Activated CD8-positive, alpha-beta T cell treated with anti-CD3 and anti-CD28 coated beads for 36 hours (primary cell): ENCODE results near the gene PKNOX2. TPM values are rescaled to one million over a fixed set of nuclear protein-coding genes. Genes with fewer than 3 reads are reported as not detected.

Experiments used
- ATAC-seq: fragments of 200-7000 bp; cut with Tn5 transposase; one replicate; pipeline ENCODE4 v1.10.0; 2021; ENCODE audit warnings: mild to moderate bottlenecking, moderate library complexity
- CTCF ChIA-PET: fragments of 350-600 bp; sonication (Branson Sonifier 250); formaldehyde crosslinking; loops from one replicate; lab custom pipeline; 2021; ENCODE audit warnings: antibody characterized with exemption; lab: Charles Lee
- POLR2A ChIA-PET: fragments of 350-600 bp; sonication (Branson Sonifier 250); formaldehyde crosslinking; loops from one replicate; lab custom pipeline; 2021; ENCODE audit warnings: antibody characterized with exemption; lab: Charles Lee
- DNase-seq: peaks from one replicate; pipeline ENCODE4 v3.0.0-alpha.2; 2020
- H3K27ac Mint-ChIP-seq: one replicate; pipeline ENCODE4 v1.8.0; 2021; ENCODE audit warnings: mild to moderate bottlenecking, mixed read lengths
- H3K27me3 Mint-ChIP-seq: one replicate; pipeline ENCODE4 v1.8.0; 2021; ENCODE audit warnings: mixed read lengths
- H3K36me3 Mint-ChIP-seq: one replicate; pipeline ENCODE4 v1.8.0; 2021; ENCODE audit warnings: low read depth, mixed read lengths
- H3K4me1 Mint-ChIP-seq: one replicate; pipeline ENCODE4 v1.8.0; 2021; ENCODE audit warnings: low read depth, mixed read lengths
- H3K4me3 Mint-ChIP-seq: one replicate; pipeline ENCODE4 v1.8.0; 2021; ENCODE audit warnings: mild to moderate bottlenecking, moderate library complexity, mixed read lengths
- H3K9me3 Mint-ChIP-seq: one replicate; pipeline ENCODE4 v1.8.0; 2021; ENCODE audit warnings: mixed read lengths
- intact Hi-C: fragments of 100-400 bp; cut with micrococcal nuclease; formaldehyde crosslinking; loops from one replicate; pipeline ENCODE4 v1.10.0; 2022
- total RNA-seq, 2 experiments: library from RNA; stranded (reverse); gene quantifications; one replicate each; pipeline ENCODE4 v1.2.3, GENCODE V29; 2021
- TF ChIP-seq, protein P1 (sequence below): fragments of 200-600 bp; IDR thresholded peaks from one replicate; pipeline ENCODE4 v1.8.0; 2022; ENCODE audit warnings: antibody characterized with exemption, mild to moderate bottlenecking

Gene PKNOX2
- total RNA-seq, 2 experiments from 2014 or later = not detected

DNA sequence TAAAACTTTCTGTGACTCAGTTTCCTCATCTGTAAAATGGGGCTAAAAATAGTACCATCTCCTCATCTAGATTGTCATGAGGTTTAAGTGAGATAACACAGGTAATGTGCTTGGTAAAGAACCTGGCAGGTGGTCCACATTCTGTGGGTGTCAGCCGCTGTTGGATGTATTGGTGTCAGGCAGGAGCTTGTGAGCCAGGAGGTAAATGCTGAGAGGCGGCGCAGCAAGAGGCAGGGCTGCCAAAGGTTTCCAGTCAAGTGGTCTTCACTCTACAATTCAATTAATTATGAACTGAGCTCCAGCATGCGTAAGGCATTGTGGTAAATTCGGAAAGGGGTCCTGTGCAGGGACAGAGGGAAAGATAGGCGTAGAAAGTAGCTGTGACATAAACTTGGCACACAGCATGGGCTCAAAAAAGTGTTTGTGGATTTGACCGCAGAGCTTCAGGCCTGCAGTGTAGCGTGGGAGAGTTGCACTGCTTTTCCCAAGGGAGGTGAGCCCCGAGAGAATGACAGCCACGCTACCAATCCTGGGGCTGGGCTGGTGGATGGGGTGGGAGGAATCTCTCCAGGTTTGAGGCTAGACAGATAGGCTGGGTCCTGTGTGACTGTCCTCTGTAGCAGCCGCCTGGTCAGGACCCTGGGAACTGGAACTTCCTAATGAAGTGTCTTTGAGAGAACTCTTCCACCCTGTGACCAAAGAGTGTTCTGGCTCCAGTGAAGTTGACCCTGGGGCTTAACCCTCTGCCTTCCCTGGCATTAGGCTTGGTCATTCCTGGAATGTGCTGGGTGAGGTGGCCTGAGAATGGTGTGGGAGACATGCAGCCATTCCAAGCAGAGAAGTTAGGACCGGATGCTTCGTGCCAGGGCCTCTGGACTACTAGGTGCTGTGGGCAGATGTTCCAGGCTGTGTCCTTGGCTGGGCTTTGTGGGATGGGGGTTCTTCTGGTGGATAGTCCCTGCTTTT, 209.2 kb downstream of the PKNOX2 start:
- TF ChIP-seq, protein P1, sequence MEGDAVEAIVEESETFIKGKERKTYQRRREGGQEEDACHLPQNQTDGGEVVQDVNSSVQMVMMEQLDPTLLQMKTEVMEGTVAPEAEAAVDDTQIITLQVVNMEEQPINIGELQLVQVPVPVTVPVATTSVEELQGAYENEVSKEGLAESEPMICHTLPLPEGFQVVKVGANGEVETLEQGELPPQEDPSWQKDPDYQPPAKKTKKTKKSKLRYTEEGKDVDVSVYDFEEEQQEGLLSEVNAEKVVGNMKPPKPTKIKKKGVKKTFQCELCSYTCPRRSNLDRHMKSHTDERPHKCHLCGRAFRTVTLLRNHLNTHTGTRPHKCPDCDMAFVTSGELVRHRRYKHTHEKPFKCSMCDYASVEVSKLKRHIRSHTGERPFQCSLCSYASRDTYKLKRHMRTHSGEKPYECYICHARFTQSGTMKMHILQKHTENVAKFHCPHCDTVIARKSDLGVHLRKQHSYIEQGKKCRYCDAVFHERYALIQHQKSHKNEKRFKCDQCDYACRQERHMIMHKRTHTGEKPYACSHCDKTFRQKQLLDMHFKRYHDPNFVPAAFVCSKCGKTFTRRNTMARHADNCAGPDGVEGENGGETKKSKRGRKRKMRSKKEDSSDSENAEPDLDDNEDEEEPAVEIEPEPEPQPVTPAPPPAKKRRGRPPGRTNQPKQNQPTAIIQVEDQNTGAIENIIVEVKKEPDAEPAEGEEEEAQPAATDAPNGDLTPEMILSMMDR = no peak
- ATAC-seq (no peak), DNase-seq (no peak)
- H3K27me3 Mint-ChIP-seq = peaks cover 29% of the 10 kb centered on the region
- H3K9me3 Mint-ChIP-seq = no peaks in the 10 kb centered on the region
- H3K36me3 Mint-ChIP-seq = no peaks in the 10 kb centered on the region
- H3K4me3 Mint-ChIP-seq = no peak overlapping the region
- intact Hi-C loops = no loop called here
- POLR2A ChIA-PET = no interaction called here
- no peaks in the 10 kb centered on the region for H3K4me1 Mint-ChIP-seq
- H3K27ac Mint-ChIP-seq = no peak overlapping the region
- CTCF ChIA-PET = interaction anchor here (1.6 to 2.1 kb wide), 2 partner anchors 28 to 31 kb away, joined by 6 to 9 read pairs; no protein-coding TSS in a partner anchor

GRCh38 chr11:125374398-125374797, 209.8 kb downstream of the PKNOX2 start:
- TF ChIP-seq, protein P1 = no peak
- POLR2A ChIA-PET = no interaction called here
- DNase-seq (no peak), ATAC-seq (no peak)
- intact Hi-C loops = no loop called here
- no peaks in the 10 kb centered on the region for H3K4me1 Mint-ChIP-seq
- no peak overlapping the region for H3K27ac Mint-ChIP-seq
- H3K36me3 Mint-ChIP-seq = no peaks in the 10 kb centered on the region
- H3K27me3 Mint-ChIP-seq = peaks cover 30% of the 10 kb centered on the region
- H3K4me3 Mint-ChIP-seq = no peak overlapping the region
- H3K9me3 Mint-ChIP-seq = no peaks in the 10 kb centered on the region
- CTCF ChIA-PET = no interaction called here

GRCh38 chr11:125375146-125375545, 210.6 kb downstream of the PKNOX2 start:
- Mint-ChIP-seq H3K4me1 (no peaks in the 10 kb centered on the region), H3K4me3 (no peak overlapping the region), H3K27me3 (peaks cover 30% of the 10 kb centered on the region), H3K9me3 (no peaks in the 10 kb centered on the region), H3K27ac (no peak overlapping the region), H3K36me3 (no peaks in the 10 kb centered on the region)
- ChIA-PET POLR2A (no interaction called here), CTCF (no interaction called here)
- DNase-seq (no peak), ATAC-seq (no peak)
- TF ChIP-seq, protein P1 = no peak
- intact Hi-C loops = no loop called here

DNA sequence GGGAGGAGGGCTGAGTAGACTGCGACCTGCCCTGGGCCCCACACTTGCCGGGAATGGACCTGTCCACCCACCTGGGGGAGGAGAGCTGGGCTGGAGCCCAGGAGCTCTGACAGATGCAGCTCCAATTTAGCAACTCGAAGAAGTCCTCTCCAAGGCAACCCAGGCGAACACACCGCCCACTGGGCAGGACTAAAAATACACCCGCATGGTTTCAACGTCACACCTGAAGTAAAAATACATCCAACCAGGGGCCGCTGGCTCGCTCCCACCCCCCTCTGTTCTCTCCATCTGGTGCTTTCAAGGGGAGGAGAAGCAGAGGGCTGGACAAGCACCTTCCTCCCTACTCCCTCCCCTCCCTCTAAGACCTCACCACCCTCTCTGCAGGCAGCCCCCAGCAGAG, 211.6 kb downstream of the PKNOX2 start:
- H3K27ac Mint-ChIP-seq = no peak overlapping the region
- intact Hi-C loops = no loop called here
- ChIA-PET CTCF (no interaction called here), POLR2A (no interaction called here)
- no peak for DNase-seq
- H3K27me3 Mint-ChIP-seq = peaks cover 27% of the 10 kb centered on the region
- ATAC-seq = no peak
- H3K4me3 Mint-ChIP-seq = no peak overlapping the region
- TF ChIP-seq, protein P1 = no peak
- H3K9me3 Mint-ChIP-seq = no peaks in the 10 kb centered on the region
- no peaks in the 10 kb centered on the region for H3K4me1 Mint-ChIP-seq
- no peaks in the 10 kb centered on the region for H3K36me3 Mint-ChIP-seq

GRCh38 chr11:125376856-125377255, 212.3 kb downstream of the PKNOX2 start:
- no peak for DNase-seq
- Mint-ChIP-seq H3K27ac (no peak overlapping the region), H3K27me3 (peaks cover 25% of the 10 kb centered on the region), H3K4me3 (no peak overlapping the region), H3K36me3 (no peaks in the 10 kb centered on the region), H3K4me1 (no peaks in the 10 kb centered on the region), H3K9me3 (no peaks in the 10 kb centered on the region)
- ATAC-seq = no peak
- CTCF ChIA-PET = no interaction called here
- POLR2A ChIA-PET = interaction anchor here (0.7 kb wide), 1 partner anchor 14 kb away, joined by 3 read pairs; no protein-coding TSS in a partner anchor
- TF ChIP-seq, protein P1 = no peak
- intact Hi-C loops = no loop called here
